IMR-90 (cell line): ENCODE data around the gene LCN2.

ENCODE experiments used
- BHLHE40 ChIP-seq: fragments of 150-350 bp; IDR thresholded peaks from 2 replicates; pipeline ENCODE4 v1.6.1; 2016; ENCODE audit warnings: mild to moderate bottlenecking, low read depth, low read length
- CTCF ChIP-seq: conservative IDR thresholded peaks from 2 replicates; pipeline ENCODE4 v1.5.1; 2012; ENCODE audit warnings: mild to moderate bottlenecking, low read depth, low read length, improper control_type of control experiment
- POLR2A ChIP-seq: IDR thresholded peaks from 2 replicates; pipeline ENCODE4 v1.6.1; 2012; ENCODE audit warnings: mild to moderate bottlenecking, low read depth, low read length
- RFX5 ChIP-seq: IDR thresholded peaks from 2 replicates; pipeline ENCODE4 v1.8.0; 2012; ENCODE audit warnings: low read depth, mild to moderate bottlenecking, low read length, moderate library complexity
- USF2 ChIP-seq: fragments of 150-350 bp; IDR thresholded peaks from 2 replicates; pipeline ENCODE4 v1.6.1; 2017; ENCODE audit warnings: mild to moderate bottlenecking, antibody characterized with exemption, low read length, low read depth

- no peak for TF ChIP-seq CTCF
- TF ChIP-seq USF2 = no peak
- no peak for TF ChIP-seq POLR2A
- TF ChIP-seq BHLHE40 = no peak
- TF ChIP-seq RFX5 = no peak
Observed at GRCh38 chr9:128175726-128176125, 26.5 kb downstream of the LCN2 start.
